ENCODE data around the gene POC1A.

GRCh38 chr3:52063026-52063723 lies 91.0 kb downstream of the POC1A start:
- no peak for TF ChIP-seq POLR2AphosphoS5 (IDR thresholded peaks at IDR 0.05)
- TF ChIP-seq, protein P1, sequence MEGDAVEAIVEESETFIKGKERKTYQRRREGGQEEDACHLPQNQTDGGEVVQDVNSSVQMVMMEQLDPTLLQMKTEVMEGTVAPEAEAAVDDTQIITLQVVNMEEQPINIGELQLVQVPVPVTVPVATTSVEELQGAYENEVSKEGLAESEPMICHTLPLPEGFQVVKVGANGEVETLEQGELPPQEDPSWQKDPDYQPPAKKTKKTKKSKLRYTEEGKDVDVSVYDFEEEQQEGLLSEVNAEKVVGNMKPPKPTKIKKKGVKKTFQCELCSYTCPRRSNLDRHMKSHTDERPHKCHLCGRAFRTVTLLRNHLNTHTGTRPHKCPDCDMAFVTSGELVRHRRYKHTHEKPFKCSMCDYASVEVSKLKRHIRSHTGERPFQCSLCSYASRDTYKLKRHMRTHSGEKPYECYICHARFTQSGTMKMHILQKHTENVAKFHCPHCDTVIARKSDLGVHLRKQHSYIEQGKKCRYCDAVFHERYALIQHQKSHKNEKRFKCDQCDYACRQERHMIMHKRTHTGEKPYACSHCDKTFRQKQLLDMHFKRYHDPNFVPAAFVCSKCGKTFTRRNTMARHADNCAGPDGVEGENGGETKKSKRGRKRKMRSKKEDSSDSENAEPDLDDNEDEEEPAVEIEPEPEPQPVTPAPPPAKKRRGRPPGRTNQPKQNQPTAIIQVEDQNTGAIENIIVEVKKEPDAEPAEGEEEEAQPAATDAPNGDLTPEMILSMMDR (IDR thresholded peaks at IDR 0.05), result no peak
- TF ChIP-seq EP300 (IDR thresholded peaks at IDR 0.05), result no peak
- TF ChIP-seq POLR2A (IDR thresholded peaks at IDR 0.05), result no peak
